Astrocyte (in vitro differentiated cells and primary cell): Measurements from ENCODE around the gene EMX1.

ENCODE experiments used
- CTCF ChIP-seq: IDR thresholded peaks from 2 replicates; pipeline ENCODE4 v1.5.1; 2011; ENCODE audit warnings: low read depth, mild to moderate bottlenecking, inconsistent platforms, low read length, moderate library complexity; ENCODE audit not compliant: insufficient read depth
- EZH2 ChIP-seq: IDR thresholded peaks from 2 replicates; pipeline ENCODE4 v1.6.1; 2012; ENCODE audit warnings: mild to moderate bottlenecking, low read length, inconsistent platforms; ENCODE audit not compliant: insufficient read depth

GRCh38 chr2:72883356-72883962 lies 33.9 kb upstream of the EMX1 start:
- no peak for TF ChIP-seq CTCF
- no peak for TF ChIP-seq EZH2
